BLaER1 treated with 17β-estradiol and CSF1 and Interleukin-3, amounts not matched to agents 10 nM and 100 nM (cell line): Measurements from ENCODE around the gene SF3A1.
A peak's percentile ranks its signal among the peaks of the same experiment; 100 is the strongest.

Experiments used
- H3K27ac ChIP-seq, 11 experiments: shearing (Covaris generic); formaldehyde crosslinking; 2 replicates each; pipeline ENCODE4 v1.8.1; 2022
- H3K27me3 ChIP-seq, 11 experiments: shearing (Covaris generic); formaldehyde crosslinking; 2 replicates each; pipeline ENCODE4 v1.8.1; 2022
- H3K36me3 ChIP-seq, 11 experiments: shearing (Covaris generic); formaldehyde crosslinking; 2 replicates each; pipeline ENCODE4 v1.8.1; 2022
- H3K4me1 ChIP-seq, 10 experiments: shearing (Covaris generic); formaldehyde crosslinking; 2 replicates each; pipeline ENCODE4 v1.8.1; 2022
- H3K4me2 ChIP-seq, 11 experiments: shearing (Covaris generic); formaldehyde crosslinking; 2 replicates each; pipeline ENCODE4 v1.8.1; 2022
- H3K4me3 ChIP-seq, 10 experiments: shearing (Covaris generic); formaldehyde crosslinking; 2 replicates each; pipeline ENCODE4 v1.8.1; 2022
- H3K9ac ChIP-seq, 11 experiments: shearing (Covaris generic); formaldehyde crosslinking; 2 replicates each; pipeline ENCODE4 v1.8.1; 2022
- H3K9me3 ChIP-seq, 11 experiments: shearing (Covaris generic); formaldehyde crosslinking; replicated peaks in 1 of 11; 2 replicates each; pipeline ENCODE4 v1.8.1; 2022
- H4K20me1 ChIP-seq, 11 experiments: shearing (Covaris generic); formaldehyde crosslinking; 2 replicates each; pipeline ENCODE4 v1.8.1; 2022
- Cebpa-rat ChIP-seq, 11 experiments: shearing (Covaris generic); IDR thresholded peaks; 2 replicates each; pipeline ENCODE4 v1.8.1; 2022

Gene SF3A1

GRCh38 chr22:30283342-30283741 is 73.4 kb downstream of the SF3A1 start:
- H3K36me3 ChIP-seq: peaks cover 0 to 11% (median 0%) of the 10 kb centered on the region in 11 experiments; a peak in 1 of 22 replicates
- H3K27ac ChIP-seq: peak overlapping the region; percentile 74 to 94 (median 90)

GRCh38 chr22:30282616-30283046 is 74.1 kb downstream of the SF3A1 start:
- Histone ChIP-seq H3K36me3 (peaks cover 0 to 11% (median 0%) of the 10 kb centered on the region in 11 experiments; a peak in 1 of 22 replicates), H3K4me2 (peak overlapping the region; percentile 85 to 100 (median 97)), H3K27ac (peak overlapping the region; percentile 74 to 94 (median 90)), H3K9ac (peak overlapping the region; percentile 71 to 78 (median 76)), H3K4me1 (peaks cover 51 to 100% (median 89%) of the 10 kb centered on the region in 10 experiments), H3K9me3 (no peaks in the 10 kb centered on the region), H3K4me3 (peak overlapping the region in 9 of 10 experiments; percentile 35 to 62 (median 50); a peak in 16 of 20 replicates), H4K20me1 (0 out of 22 replicates have a peak, but pooled peaks cover 0 to 7% (median 0%) of the 10 kb centered on the region in 11 experiments), H3K27me3 (no peaks in the 10 kb centered on the region)
- TF ChIP-seq Cebpa-rat (IDR thresholded peaks at IDR 0.05): no peak

More at GRCh38 chr22:30283342-30283741, 73.4 kb downstream of the SF3A1 start:
- Histone ChIP-seq H3K27me3 (no peaks in the 10 kb centered on the region), H3K4me1 (peaks cover 49 to 99% (median 87%) of the 10 kb centered on the region in 10 experiments), H3K9ac (peak overlapping the region; percentile 71 to 78 (median 76)), H3K4me3 (peak overlapping the region in 6 of 10 experiments; percentile 7 to 62 (median 54); a peak in 9 of 20 replicates), H3K4me2 (peak overlapping the region; percentile 85 to 100 (median 97)), H4K20me1 (0 out of 22 replicates have a peak, but pooled peaks cover 0 to 7% (median 0%) of the 10 kb centered on the region in 11 experiments), H3K9me3 (no peaks in the 10 kb centered on the region)
- no peak for TF ChIP-seq Cebpa-rat (IDR thresholded peaks at IDR 0.05)
